Measurements from ENCODE around the gene CLEC7A.

CLEC7A gene

DNA sequence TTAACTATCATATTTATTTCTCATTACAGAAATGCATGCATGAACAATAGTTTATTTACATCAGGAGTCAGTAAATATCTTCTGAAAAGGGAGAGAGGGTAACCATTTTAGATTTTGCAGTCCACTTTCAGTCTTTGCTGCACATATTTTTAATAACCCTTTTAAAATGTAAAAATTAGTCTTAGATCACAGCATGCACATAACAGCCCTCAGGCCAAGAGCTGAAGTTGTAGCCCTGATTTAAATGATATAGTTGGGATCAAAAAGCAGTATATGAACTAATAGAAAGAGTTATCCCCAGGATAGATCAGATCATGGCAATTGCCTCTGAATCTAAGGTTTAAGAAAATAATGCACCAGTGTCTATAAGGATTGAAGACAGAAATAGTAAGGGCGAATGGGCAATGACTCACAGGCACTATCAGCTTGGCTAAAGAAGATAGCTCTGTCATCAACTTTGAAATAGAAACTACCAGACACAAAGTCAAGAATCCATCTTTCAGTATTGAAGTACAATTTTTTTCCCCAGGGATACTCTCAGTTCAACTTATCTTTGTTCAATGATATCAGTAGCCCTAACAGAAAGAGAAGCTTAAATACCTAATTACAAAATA lies 13.1 kb upstream of the CLEC7A start:
- Histone ChIP-seq H3K4me1 (ENCODE audit: control insufficient read depth, insufficient read depth, low read length) (no peaks in the 10 kb centered on the region), H3K9me3 (ENCODE audit: control insufficient read depth, low read length) (no peaks in the 10 kb centered on the region), H3K36me3 (ENCODE audit: control insufficient read depth, insufficient read depth, low read length) (no peaks in the 10 kb centered on the region), H3K4me3 (ENCODE audit: insufficient read depth, low read depth, low read length) (no peak overlapping the region), H3K27me3 (ENCODE audit: control insufficient read depth, insufficient read depth, low read length, poor library complexity, severe bottlenecking) (no peaks in the 10 kb centered on the region), H3K27ac (ENCODE audit: insufficient read depth, low read depth, low read length, poor library complexity, severe bottlenecking) (no peak overlapping the region)
- 0% methylated on average over 1 of the region's 1 CpG for WGBS, 2 experiments

DNA sequence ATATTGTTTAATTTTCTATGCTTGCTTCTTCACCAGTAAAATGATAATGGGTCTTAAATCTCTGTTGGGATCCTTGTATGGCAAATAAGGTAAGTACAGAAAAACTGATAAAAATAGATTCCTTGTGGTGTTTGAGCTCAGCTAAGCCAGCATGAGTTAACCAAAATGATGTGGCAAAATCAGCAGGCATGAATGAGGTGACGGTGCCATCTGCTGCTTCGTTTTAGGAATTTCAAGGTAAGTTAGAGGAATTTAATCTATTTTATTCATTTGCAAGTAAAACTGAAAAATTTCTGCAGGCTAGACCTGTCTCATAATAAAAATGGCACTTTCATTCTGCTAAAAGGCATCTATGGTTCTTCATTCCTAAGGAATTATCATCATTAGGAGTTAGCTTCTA lies 10.0 kb upstream of the CLEC7A start:
- no peak overlapping the region for H3K4me3 ChIP-seq (ENCODE audit: insufficient read depth, low read depth, low read length)
- H3K36me3 ChIP-seq (ENCODE audit: control insufficient read depth, insufficient read depth, low read length): no peaks in the 10 kb centered on the region
- WGBS, 2 experiments: 20 to 22% methylated on average over 2 of the region's 2 CpGs
- no peak overlapping the region for H3K27ac ChIP-seq (ENCODE audit: insufficient read depth, low read depth, low read length, poor library complexity, severe bottlenecking)
- no peaks in the 10 kb centered on the region for H3K9me3 ChIP-seq (ENCODE audit: control insufficient read depth, low read length)
- H3K4me1 ChIP-seq (ENCODE audit: control insufficient read depth, insufficient read depth, low read length): no peaks in the 10 kb centered on the region
- H3K27me3 ChIP-seq (ENCODE audit: control insufficient read depth, insufficient read depth, low read length, poor library complexity, severe bottlenecking): no peaks in the 10 kb centered on the region

DNA sequence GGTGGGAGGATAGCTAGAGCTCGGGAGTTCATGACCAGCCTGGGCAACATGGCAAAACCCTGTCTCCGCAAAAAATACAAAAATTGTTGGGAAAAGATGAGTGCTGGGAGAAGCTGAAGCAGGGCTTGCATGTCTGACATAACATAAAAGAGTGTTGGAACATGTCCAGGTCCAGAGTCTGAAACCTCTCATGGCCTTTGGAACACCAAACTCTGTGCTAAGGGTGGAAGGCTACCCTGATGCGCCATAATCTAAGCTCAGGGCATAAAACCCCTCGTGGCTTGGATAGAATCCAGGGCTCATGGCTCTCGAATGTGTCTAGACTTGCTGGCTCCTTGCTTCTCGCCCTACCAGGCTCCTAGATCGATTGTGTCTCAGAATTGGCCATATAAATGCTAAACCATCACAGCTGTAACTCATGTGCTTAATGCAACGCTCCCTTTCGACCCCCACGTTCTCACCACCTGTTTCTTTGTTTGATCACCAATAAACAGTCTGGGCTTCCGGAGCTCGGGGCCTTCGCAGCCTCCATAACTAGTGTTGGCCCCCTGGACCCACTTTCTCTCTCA lies 6.7 kb upstream of the CLEC7A start:
- no peaks in the 10 kb centered on the region for H3K9me3 ChIP-seq (ENCODE audit: control insufficient read depth, low read length)
- no peaks in the 10 kb centered on the region for H3K27me3 ChIP-seq (ENCODE audit: control insufficient read depth, insufficient read depth, low read length, poor library complexity, severe bottlenecking)
- H3K4me3 ChIP-seq (ENCODE audit: insufficient read depth, low read depth, low read length): no peak overlapping the region
- H3K27ac ChIP-seq (ENCODE audit: insufficient read depth, low read depth, low read length, poor library complexity, severe bottlenecking): no peak overlapping the region
- no peaks in the 10 kb centered on the region for H3K36me3 ChIP-seq (ENCODE audit: control insufficient read depth, insufficient read depth, low read length)
- 92 to 94% methylated on average over 13 of the region's 13 CpGs for WGBS, 2 experiments
- H3K4me1 ChIP-seq (ENCODE audit: control insufficient read depth, insufficient read depth, low read length): no peaks in the 10 kb centered on the region

DNA sequence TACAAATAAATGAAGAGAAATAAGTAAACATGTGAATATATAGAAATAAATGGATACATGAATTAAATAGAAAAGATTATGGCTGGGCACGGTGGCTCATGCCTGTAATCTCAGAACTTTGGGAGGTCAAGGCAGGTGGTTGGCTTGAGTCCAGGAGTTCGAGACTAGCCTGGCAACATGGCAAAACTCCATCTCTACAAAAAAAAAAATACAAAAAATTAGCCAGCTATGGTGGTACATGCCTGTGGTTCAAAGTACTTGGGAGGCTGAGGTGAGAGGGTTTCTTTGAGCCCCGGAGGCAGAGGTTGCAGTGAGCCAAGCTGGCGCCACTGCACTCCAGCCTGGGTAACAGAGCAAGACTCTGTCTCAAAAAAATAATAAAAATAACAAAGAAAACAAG lies 5.1 kb upstream of the CLEC7A start:
- no peak overlapping the region for H3K4me3 ChIP-seq (ENCODE audit: insufficient read depth, low read depth, low read length)
- no peaks in the 10 kb centered on the region for H3K4me1 ChIP-seq (ENCODE audit: control insufficient read depth, insufficient read depth, low read length)
- no peaks in the 10 kb centered on the region for H3K36me3 ChIP-seq (ENCODE audit: control insufficient read depth, insufficient read depth, low read length)
- WGBS, 2 experiments: 91 to 92% methylated on average over 4 of the region's 4 CpGs
- no peak overlapping the region for H3K27ac ChIP-seq (ENCODE audit: insufficient read depth, low read depth, low read length, poor library complexity, severe bottlenecking)
- H3K27me3 ChIP-seq (ENCODE audit: control insufficient read depth, insufficient read depth, low read length, poor library complexity, severe bottlenecking): no peaks in the 10 kb centered on the region
- no peaks in the 10 kb centered on the region for H3K9me3 ChIP-seq (ENCODE audit: control insufficient read depth, low read length)

DNA sequence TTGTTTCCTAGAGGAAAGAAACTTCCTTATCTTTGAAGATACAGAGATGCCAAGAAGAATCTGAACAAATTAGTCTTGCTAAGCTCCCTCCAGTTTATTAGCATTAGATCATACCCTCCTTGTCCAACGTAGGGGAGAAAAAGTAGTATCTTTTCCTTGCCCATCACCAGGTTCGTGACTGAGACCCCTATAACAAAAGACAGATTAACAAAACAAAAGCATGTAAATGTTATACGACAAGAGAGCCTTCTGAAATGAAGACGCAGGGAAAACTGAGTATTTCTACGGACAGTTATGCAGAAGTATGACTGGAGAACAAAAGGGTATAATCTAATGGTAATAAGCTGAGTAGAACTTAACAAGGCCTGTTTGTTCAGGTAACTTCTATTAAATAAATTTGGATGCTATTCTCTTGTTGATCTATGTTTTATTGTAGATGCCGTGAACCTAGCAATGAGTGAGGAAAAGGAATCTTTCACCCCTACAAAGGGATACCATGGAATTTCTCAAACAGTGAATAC lies 2.9 kb upstream of the CLEC7A start:
- Histone ChIP-seq H3K9me3 (ENCODE audit: control insufficient read depth, low read length) (no peaks in the 10 kb centered on the region), H3K27ac (ENCODE audit: insufficient read depth, low read depth, low read length, poor library complexity, severe bottlenecking) (no peak overlapping the region), H3K36me3 (ENCODE audit: control insufficient read depth, insufficient read depth, low read length) (no peaks in the 10 kb centered on the region), H3K27me3 (ENCODE audit: control insufficient read depth, insufficient read depth, low read length, poor library complexity, severe bottlenecking) (no peaks in the 10 kb centered on the region), H3K4me3 (ENCODE audit: insufficient read depth, low read depth, low read length) (no peak overlapping the region), H3K4me1 (ENCODE audit: control insufficient read depth, insufficient read depth, low read length) (no peaks in the 10 kb centered on the region)
- WGBS, 2 experiments: 28% methylated on average over 4 to 6 of the region's 6 CpGs

DNA sequence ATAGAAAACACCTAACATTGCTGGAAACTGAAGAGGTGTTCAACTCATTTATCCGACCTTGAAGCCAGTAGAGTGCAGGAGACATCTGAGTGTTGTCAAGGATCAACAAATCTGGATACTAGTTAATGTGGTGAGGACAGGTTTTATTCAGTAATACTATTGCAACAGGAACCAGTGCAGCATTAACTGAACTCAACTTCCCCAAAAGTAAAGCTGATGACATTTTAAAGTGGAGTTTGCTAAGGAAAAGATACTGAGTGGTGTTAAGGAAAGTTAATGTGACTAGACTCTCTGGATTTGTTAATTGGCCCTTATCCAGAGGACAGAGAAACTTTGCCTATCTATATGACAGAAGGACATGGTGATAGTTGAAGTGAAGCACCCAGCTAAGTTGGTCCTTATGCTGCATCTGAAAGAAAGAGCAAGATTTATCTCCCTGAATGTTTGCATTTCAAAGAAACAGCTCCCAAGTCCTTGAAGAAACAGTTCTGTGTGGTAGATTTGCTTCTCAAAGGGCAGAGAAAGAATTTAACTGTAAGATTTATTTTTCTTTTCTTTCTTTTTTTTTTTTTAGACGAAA lies 1.2 kb upstream of the CLEC7A start:
- WGBS, 2 experiments: 37 to 49% methylated on average over 2 of the region's 2 CpGs
- no peak overlapping the region for H3K27ac ChIP-seq (ENCODE audit: insufficient read depth, low read depth, low read length, poor library complexity, severe bottlenecking)
- H3K27me3 ChIP-seq (ENCODE audit: control insufficient read depth, insufficient read depth, low read length, poor library complexity, severe bottlenecking): no peaks in the 10 kb centered on the region
- no peaks in the 10 kb centered on the region for H3K4me1 ChIP-seq (ENCODE audit: control insufficient read depth, insufficient read depth, low read length)
- no peak overlapping the region for H3K4me3 ChIP-seq (ENCODE audit: insufficient read depth, low read depth, low read length)
- H3K36me3 ChIP-seq (ENCODE audit: control insufficient read depth, insufficient read depth, low read length): no peaks in the 10 kb centered on the region
- H3K9me3 ChIP-seq (ENCODE audit: control insufficient read depth, low read length): no peaks in the 10 kb centered on the region

DNA sequence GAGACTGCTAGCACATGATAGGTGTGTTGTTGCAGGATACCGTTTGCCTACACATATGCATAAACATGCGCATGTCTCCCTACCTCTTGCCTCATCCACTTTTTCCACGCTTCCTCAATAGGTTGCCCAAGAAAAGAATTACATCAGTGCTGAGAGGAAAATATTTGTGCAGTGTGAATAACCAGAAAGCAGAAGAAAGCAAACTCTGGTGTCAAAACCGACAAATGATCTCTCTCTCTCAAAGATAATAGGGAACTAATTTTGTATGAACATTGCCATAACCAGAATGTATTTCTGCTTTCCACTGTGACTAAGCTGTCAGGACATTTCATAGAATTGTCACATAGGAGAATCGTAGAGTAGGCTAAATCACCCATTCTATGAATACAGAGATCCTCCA lies 1.3 kb downstream of the CLEC7A start:
- whole genome bisulfite sequencing, 2 experiments: 92 to 94% methylated on average over 3 to 5 of the region's 5 CpGs

DNA sequence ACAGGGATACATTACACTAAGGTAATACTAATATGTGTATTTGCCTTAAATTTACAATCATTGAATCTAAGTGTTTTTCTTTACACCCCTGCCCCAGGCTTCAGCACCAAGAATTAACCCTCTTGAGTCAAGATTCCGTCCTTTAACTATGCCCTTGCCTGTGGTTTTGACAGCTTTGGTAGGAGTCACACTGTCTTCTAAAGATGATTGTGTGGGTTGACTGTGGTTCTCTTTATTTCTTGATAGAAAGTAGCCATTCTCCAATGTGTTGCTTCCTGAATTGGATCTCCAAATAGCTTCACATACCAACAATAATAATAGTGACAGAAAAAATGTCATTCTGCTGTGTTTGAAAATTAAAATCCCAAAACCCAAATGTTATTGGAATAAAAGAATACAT lies 3.6 kb downstream of the CLEC7A start:
- Histone ChIP-seq H3K36me3 (ENCODE audit: control insufficient read depth, insufficient read depth, low read length) (no peaks in the 10 kb centered on the region), H3K4me1 (ENCODE audit: control insufficient read depth, insufficient read depth, low read length) (no peaks in the 10 kb centered on the region), H3K4me3 (ENCODE audit: insufficient read depth, low read depth, low read length) (no peak overlapping the region), H3K27ac (ENCODE audit: insufficient read depth, low read depth, low read length, poor library complexity, severe bottlenecking) (no peak overlapping the region), H3K9me3 (ENCODE audit: control insufficient read depth, low read length) (no peaks in the 10 kb centered on the region), H3K27me3 (ENCODE audit: control insufficient read depth, insufficient read depth, low read length, poor library complexity, severe bottlenecking) (no peaks in the 10 kb centered on the region)
- 100% methylated on average over 1 of the region's 1 CpG for WGBS, 2 experiments

More for the DNA sequence above, 1.3 kb downstream of the CLEC7A start:
- no peaks in the 10 kb centered on the region for H3K9me3 ChIP-seq (ENCODE audit: control insufficient read depth, low read length)
- H3K36me3 ChIP-seq (ENCODE audit: control insufficient read depth, insufficient read depth, low read length): no peaks in the 10 kb centered on the region
- no peaks in the 10 kb centered on the region for H3K4me1 ChIP-seq (ENCODE audit: control insufficient read depth, insufficient read depth, low read length)
- no peak overlapping the region for H3K4me3 ChIP-seq (ENCODE audit: insufficient read depth, low read depth, low read length)
- no peak overlapping the region for H3K27ac ChIP-seq (ENCODE audit: insufficient read depth, low read depth, low read length, poor library complexity, severe bottlenecking)
- no peaks in the 10 kb centered on the region for H3K27me3 ChIP-seq (ENCODE audit: control insufficient read depth, insufficient read depth, low read length, poor library complexity, severe bottlenecking)

DNA sequence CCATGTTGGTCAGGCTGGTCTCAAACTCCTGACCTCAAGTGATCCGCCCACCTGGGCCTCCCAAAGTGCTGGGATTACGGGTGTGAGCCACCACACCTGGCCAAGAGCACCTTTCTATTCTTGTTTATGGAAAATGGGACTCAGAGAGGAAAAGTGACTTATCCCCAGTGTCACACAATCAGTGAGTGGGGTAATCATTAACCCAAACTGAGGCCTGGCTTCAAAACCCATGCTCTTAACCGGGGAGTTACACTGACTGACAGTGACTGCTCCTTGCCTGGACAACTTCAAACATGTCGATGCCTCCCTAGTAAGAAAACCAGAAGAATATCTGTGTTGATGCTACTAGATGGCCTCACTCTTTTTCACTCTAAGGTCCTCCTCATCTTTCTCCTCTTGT lies 7.3 kb downstream of the CLEC7A start:
- no peaks in the 10 kb centered on the region for H3K9me3 ChIP-seq (ENCODE audit: control insufficient read depth, low read length)
- no peaks in the 10 kb centered on the region for H3K27me3 ChIP-seq (ENCODE audit: control insufficient read depth, insufficient read depth, low read length, poor library complexity, severe bottlenecking)
- WGBS, 2 experiments: 81 to 88% methylated on average over 4 of the region's 4 CpGs
- H3K36me3 ChIP-seq (ENCODE audit: control insufficient read depth, insufficient read depth, low read length): no peaks in the 10 kb centered on the region
- no peak overlapping the region for H3K27ac ChIP-seq (ENCODE audit: insufficient read depth, low read depth, low read length, poor library complexity, severe bottlenecking)
- no peaks in the 10 kb centered on the region for H3K4me1 ChIP-seq (ENCODE audit: control insufficient read depth, insufficient read depth, low read length)
- no peak overlapping the region for H3K4me3 ChIP-seq (ENCODE audit: insufficient read depth, low read depth, low read length)

DNA sequence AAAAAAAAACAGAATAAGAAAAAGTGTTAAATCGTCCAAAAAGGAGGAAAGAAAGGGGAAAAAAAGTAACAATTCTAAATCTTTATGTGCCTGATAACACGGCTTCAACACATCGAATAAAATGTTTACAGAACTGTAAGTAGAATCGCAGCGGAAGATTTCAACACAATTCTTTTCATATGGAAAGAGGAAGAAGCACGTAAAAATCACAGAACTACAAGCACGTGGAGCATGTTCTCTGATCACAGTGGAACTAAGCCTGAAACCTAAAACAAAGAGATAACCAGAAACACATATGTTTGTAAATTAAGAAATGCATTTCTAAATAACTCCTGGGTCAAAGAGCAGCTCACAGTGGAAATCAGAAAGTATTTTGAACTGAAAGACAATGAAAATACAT lies 8.7 kb downstream of the CLEC7A start:
- no peaks in the 10 kb centered on the region for H3K36me3 ChIP-seq (ENCODE audit: control insufficient read depth, insufficient read depth, low read length)
- H3K4me1 ChIP-seq (ENCODE audit: control insufficient read depth, insufficient read depth, low read length): no peaks in the 10 kb centered on the region
- H3K9me3 ChIP-seq (ENCODE audit: control insufficient read depth, low read length): no peaks in the 10 kb centered on the region
- 88 to 94% methylated on average over 5 to 7 of the region's 7 CpGs for WGBS, 2 experiments
- H3K27me3 ChIP-seq (ENCODE audit: control insufficient read depth, insufficient read depth, low read length, poor library complexity, severe bottlenecking): no peaks in the 10 kb centered on the region
- no peak overlapping the region for H3K4me3 ChIP-seq (ENCODE audit: insufficient read depth, low read depth, low read length)
- H3K27ac ChIP-seq (ENCODE audit: insufficient read depth, low read depth, low read length, poor library complexity, severe bottlenecking): no peak overlapping the region

Measured in ectodermal cell (in vitro differentiated cells).